B cell (primary cell): ENCODE results near the gene LNX1.

Source experiments
- CTCF ChIP-seq: fragments of 200-600 bp; IDR thresholded peaks from one replicate; pipeline ENCODE4 v1.8.0; 2022; ENCODE audit warnings: antibody characterized with exemption, mild to moderate bottlenecking
- EZH2 ChIP-seq: IDR thresholded peaks from 2 replicates; pipeline ENCODE4 v1.6.1; 2012; ENCODE audit warnings: borderline replicate concordance, low read depth, mild to moderate bottlenecking, moderate library complexity, low read length; ENCODE audit not compliant: insufficient read depth, poor library complexity, severe bottlenecking

- no peak for TF ChIP-seq CTCF
- no peak for TF ChIP-seq EZH2
These were observed 1.1 kb downstream of the LNX1 start for GRCh38 chr4:53590187-53590586.
